HepG2 (cell line): ENCODE results near the gene PPCDC. TPM values are rescaled to one million over a fixed set of nuclear protein-coding genes. Genes with fewer than 3 reads are reported as not detected.

ENCODE experiments used
- HMG20B ChIP-seq: conservative IDR thresholded peaks from 2 replicates; pipeline ENCODE4 v1.6.1; 2016; ENCODE audit warnings: missing genetic modification reagents, missing compliant biosample characterization
- HNRNPK ChIP-seq: fragments of 200-400 bp; formaldehyde crosslinking; IDR thresholded peaks from 2 replicates; pipeline ENCODE4 v1.6.1; 2018; ENCODE audit warnings: low read length, low read depth, moderate library complexity, mild to moderate bottlenecking; ENCODE audit not compliant: poor library complexity, severe bottlenecking
- MAF1 ChIP-seq: sonication (generic); formaldehyde crosslinking; IDR thresholded peaks from 2 replicates; pipeline ENCODE4 v1.5.0; 2020; ENCODE audit warnings: missing genetic modification reagents, borderline replicate concordance
- MED1 ChIP-seq: sonication (generic); formaldehyde crosslinking; IDR thresholded peaks from 2 replicates; pipeline ENCODE4 v1.4.0; 2020; ENCODE audit warnings: missing genetic modification reagents
- MYNN ChIP-seq: sonication (generic); formaldehyde crosslinking; IDR thresholded peaks from 2 replicates; pipeline ENCODE4 v1.4.0; 2020; ENCODE audit warnings: mild to moderate bottlenecking, low read depth, missing genetic modification reagents
- NFATC3 ChIP-seq: sonication (generic); formaldehyde crosslinking; IDR thresholded peaks from 2 replicates; pipeline ENCODE4 v1.5.1; 2020; ENCODE audit warnings: mild to moderate bottlenecking, missing genetic modification reagents
- NFE2 ChIP-seq: sonication (generic); formaldehyde crosslinking; IDR thresholded peaks from 2 replicates; pipeline ENCODE4 v1.4.0; 2020; ENCODE audit warnings: missing genetic modification reagents
- NR2F2 ChIP-seq: IDR thresholded peaks from 2 replicates; pipeline ENCODE4 v1.6.1; 2012; ENCODE audit warnings: low read depth, inconsistent platforms, borderline replicate concordance
- PCBP2 ChIP-seq: fragments of 200-400 bp; formaldehyde crosslinking; optimal IDR thresholded peaks from 2 replicates; pipeline ENCODE3; 2018; ENCODE audit warnings: low read length, low read depth; ENCODE audit not compliant: poor library complexity, severe bottlenecking
- SP1 ChIP-seq, 2 experiments: fragments of 450-650 bp in 1 of 2; sonication (generic) in 1 of 2; formaldehyde crosslinking in 1 of 2; IDR thresholded peaks; 2 replicates each; pipeline versions ENCODE4 v1.4.0 to v1.6.1; 2016 to 2020; ENCODE audit warnings: missing genetic modification reagents in 1 of 2
- YEATS4 ChIP-seq: sonication (generic); formaldehyde crosslinking; IDR thresholded peaks from 2 replicates; pipeline ENCODE4 v1.4.0; 2020; ENCODE audit warnings: missing genetic modification reagents, borderline replicate concordance
- ZBTB3 ChIP-seq: sonication (generic); formaldehyde crosslinking; IDR thresholded peaks from 2 replicates; pipeline ENCODE4 v1.4.0; 2020; ENCODE audit warnings: low read depth, mild to moderate bottlenecking, moderate library complexity, missing genetic modification reagents, borderline replicate concordance
- ZNF180 ChIP-seq: sonication (generic); formaldehyde crosslinking; IDR thresholded peaks from 2 replicates; pipeline ENCODE4 v1.4.0; 2020; ENCODE audit warnings: low read depth, missing genetic modification reagents, borderline replicate concordance
- ZNF24 ChIP-seq: fragments of 450-650 bp; IDR thresholded peaks from 2 replicates; pipeline ENCODE4 v1.6.1; 2017; ENCODE audit warnings: antibody characterized with exemption, mild to moderate bottlenecking
- ZNF724P ChIP-seq: sonication (generic); formaldehyde crosslinking; IDR thresholded peaks from 2 replicates; pipeline ENCODE4 v1.8.0; 2022; ENCODE audit warnings: missing genetic modification reagents, borderline replicate concordance
- ZNF782 ChIP-seq: sonication (generic); formaldehyde crosslinking; IDR thresholded peaks from 2 replicates; pipeline ENCODE4 v1.4.0; 2020; ENCODE audit warnings: missing genetic modification reagents, mild to moderate bottlenecking, borderline replicate concordance
- ZNF841 ChIP-seq: sonication (generic); formaldehyde crosslinking; IDR thresholded peaks from 2 replicates; pipeline ENCODE4 v1.8.1; 2023; ENCODE audit warnings: missing genetic modification reagents, borderline replicate concordance
- polyA plus RNA-seq, 8 experiments: library from polyadenylated mRNA; depleted of rRNA in 3 of 8; stranded (reverse) in 7 of 8; unstranded in 1 of 8; fragments of >200 nt; fragmentation: Illumina TruSeq in 4 of 8; extraction: Trizol in 4 of 8; gene quantifications; 2 replicates each; pipeline versions ENCODE4 v1.2.1 to v1.2.3, GENCODE V29; 2011 to 2016; ENCODE audit warnings: low read depth in 4 of 8, missing spikeins in 1 of 8, mixed read lengths in 1 of 8; ENCODE audit not compliant: insufficient read depth in 1 of 8
- total RNA-seq, 5 experiments: library from RNA; depleted of rRNA; stranded (reverse); fragments of >200 nt; fragmentation: Illumina TruSeq; extraction: Trizol; gene quantifications; 2 replicates each; pipeline ENCODE4 v1.2.3, GENCODE V29; 2016; ENCODE audit warnings: low read depth in 1 of 5
- TF ChIP-seq, protein P1 (sequence below): IDR thresholded peaks from 2 replicates; pipeline ENCODE4 v1.6.1; 2018; ENCODE audit warnings: missing genetic modification reagents, mild to moderate bottlenecking, missing compliant biosample characterization
- TF ChIP-seq, protein P2 (sequence below): sonication (generic); formaldehyde crosslinking; IDR thresholded peaks from 2 replicates; pipeline ENCODE4 v1.5.0; 2020; ENCODE audit warnings: mild to moderate bottlenecking, missing genetic modification reagents
- TF ChIP-seq, protein P3 (sequence below): fragments of 450-650 bp; IDR thresholded peaks from 2 replicates; pipeline ENCODE4 v1.6.1; 2017
- TF ChIP-seq, protein P4 (sequence below): sonication (generic); formaldehyde crosslinking; IDR thresholded peaks from 2 replicates; pipeline ENCODE4 v1.4.0; 2020; ENCODE audit warnings: mild to moderate bottlenecking, missing genetic modification reagents
- TF ChIP-seq, protein P5 (sequence below): sonication (generic); formaldehyde crosslinking; IDR thresholded peaks from 2 replicates; pipeline ENCODE4 v1.4.0; 2020; ENCODE audit warnings: mild to moderate bottlenecking, missing genetic modification reagents
- TF ChIP-seq, protein P6 (sequence below): fragments of 450-650 bp; IDR thresholded peaks from 2 replicates; pipeline ENCODE4 v1.6.1; 2016

The PPCDC gene
- total and polyA plus RNA-seq, 2 of the 13 experiments (the other 11 are each of a cell fraction or from before 2014, with no cell fraction given): 12.3 to 12.8 TPM

DNA sequence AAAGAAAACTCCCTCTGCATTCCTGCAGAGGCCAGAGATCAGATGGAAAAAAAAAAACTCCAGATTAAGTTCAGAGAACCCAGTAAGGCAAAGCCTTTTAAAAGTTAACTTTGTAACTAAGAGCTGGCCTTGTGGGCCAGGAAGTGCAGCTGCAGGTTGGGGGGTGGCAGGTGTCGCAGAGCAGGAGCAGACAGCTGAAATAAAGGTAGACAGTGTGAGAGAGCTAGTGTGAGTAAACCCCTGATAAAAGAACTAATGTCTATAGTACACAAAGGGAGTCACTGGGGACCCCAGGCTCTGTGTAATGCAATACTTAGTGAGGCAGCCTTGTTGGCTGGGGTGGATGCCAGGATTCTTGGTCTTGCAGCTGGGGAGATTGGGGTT, 42.1 kb downstream of the PPCDC start (continued):
- TF ChIP-seq, protein P1, sequence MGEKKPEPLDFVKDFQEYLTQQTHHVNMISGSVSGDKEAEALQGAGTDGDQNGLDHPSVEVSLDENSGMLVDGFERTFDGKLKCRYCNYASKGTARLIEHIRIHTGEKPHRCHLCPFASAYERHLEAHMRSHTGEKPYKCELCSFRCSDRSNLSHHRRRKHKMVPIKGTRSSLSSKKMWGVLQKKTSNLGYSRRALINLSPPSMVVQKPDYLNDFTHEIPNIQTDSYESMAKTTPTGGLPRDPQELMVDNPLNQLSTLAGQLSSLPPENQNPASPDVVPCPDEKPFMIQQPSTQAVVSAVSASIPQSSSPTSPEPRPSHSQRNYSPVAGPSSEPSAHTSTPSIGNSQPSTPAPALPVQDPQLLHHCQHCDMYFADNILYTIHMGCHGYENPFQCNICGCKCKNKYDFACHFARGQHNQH (CRISPR knock-in tag): 0 out of 2 replicates have a peak, but pooled peaks have one; percentile 48
- no peak for TF ChIP-seq ZNF180
- TF ChIP-seq, protein P2, sequence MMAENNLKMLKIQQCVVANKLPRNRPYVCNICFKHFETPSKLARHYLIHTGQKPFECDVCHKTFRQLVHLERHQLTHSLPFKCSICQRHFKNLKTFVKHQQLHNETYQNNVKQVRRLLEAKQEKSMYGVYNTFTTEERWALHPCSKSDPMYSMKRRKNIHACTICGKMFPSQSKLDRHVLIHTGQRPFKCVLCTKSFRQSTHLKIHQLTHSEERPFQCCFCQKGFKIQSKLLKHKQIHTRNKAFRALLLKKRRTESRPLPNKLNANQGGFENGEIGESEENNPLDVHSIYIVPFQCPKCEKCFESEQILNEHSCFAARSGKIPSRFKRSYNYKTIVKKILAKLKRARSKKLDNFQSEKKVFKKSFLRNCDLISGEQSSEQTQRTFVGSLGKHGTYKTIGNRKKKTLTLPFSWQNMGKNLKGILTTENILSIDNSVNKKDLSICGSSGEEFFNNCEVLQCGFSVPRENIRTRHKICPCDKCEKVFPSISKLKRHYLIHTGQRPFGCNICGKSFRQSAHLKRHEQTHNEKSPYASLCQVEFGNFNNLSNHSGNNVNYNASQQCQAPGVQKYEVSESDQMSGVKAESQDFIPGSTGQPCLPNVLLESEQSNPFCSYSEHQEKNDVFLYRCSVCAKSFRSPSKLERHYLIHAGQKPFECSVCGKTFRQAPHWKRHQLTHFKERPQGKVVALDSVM (CRISPR knock-in tag): no peak
- TF ChIP-seq ZNF724P (CRISPR knock-in tag): no peak
- no peak for TF ChIP-seq HNRNPK
- TF ChIP-seq, protein P3, sequence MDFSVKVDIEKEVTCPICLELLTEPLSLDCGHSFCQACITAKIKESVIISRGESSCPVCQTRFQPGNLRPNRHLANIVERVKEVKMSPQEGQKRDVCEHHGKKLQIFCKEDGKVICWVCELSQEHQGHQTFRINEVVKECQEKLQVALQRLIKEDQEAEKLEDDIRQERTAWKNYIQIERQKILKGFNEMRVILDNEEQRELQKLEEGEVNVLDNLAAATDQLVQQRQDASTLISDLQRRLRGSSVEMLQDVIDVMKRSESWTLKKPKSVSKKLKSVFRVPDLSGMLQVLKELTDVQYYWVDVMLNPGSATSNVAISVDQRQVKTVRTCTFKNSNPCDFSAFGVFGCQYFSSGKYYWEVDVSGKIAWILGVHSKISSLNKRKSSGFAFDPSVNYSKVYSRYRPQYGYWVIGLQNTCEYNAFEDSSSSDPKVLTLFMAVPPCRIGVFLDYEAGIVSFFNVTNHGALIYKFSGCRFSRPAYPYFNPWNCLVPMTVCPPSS: no peak
- TF ChIP-seq ZNF841: no peak
- TF ChIP-seq, protein P4, sequence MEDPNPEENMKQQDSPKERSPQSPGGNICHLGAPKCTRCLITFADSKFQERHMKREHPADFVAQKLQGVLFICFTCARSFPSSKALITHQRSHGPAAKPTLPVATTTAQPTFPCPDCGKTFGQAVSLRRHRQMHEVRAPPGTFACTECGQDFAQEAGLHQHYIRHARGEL (CRISPR knock-in tag): no peak
- TF ChIP-seq ZBTB3 (CRISPR knock-in tag): no peak
- TF ChIP-seq ZNF782 (CRISPR knock-in tag): no peak
- no peak for TF ChIP-seq NFATC3 (CRISPR knock-in tag)
- TF ChIP-seq ZNF24: no peak
- TF ChIP-seq NR2F2: no peak
- no peak for TF ChIP-seq YEATS4 (CRISPR knock-in tag)
- no peak for TF ChIP-seq NFE2 (CRISPR knock-in tag)
- TF ChIP-seq, protein P5, sequence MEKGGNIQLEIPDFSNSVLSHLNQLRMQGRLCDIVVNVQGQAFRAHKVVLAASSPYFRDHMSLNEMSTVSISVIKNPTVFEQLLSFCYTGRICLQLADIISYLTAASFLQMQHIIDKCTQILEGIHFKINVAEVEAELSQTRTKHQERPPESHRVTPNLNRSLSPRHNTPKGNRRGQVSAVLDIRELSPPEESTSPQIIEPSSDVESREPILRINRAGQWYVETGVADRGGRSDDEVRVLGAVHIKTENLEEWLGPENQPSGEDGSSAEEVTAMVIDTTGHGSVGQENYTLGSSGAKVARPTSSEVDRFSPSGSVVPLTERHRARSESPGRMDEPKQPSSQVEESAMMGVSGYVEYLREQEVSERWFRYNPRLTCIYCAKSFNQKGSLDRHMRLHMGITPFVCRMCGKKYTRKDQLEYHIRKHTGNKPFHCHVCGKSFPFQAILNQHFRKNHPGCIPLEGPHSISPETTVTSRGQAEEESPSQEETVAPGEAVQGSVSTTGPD (CRISPR knock-in tag): no peak
- TF ChIP-seq, protein P6, sequence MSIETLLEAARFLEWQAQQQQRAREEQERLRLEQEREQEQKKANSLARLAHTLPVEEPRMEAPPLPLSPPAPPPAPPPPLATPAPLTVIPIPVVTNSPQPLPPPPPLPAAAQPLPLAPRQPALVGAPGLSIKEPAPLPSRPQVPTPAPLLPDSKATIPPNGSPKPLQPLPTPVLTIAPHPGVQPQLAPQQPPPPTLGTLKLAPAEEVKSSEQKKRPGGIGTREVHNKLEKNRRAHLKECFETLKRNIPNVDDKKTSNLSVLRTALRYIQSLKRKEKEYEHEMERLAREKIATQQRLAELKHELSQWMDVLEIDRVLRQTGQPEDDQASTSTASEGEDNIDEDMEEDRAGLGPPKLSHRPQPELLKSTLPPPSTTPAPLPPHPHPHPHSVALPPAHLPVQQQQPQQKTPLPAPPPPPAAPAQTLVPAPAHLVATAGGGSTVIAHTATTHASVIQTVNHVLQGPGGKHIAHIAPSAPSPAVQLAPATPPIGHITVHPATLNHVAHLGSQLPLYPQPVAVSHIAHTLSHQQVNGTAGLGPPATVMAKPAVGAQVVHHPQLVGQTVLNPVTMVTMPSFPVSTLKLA: no peak
- TF ChIP-seq MYNN (CRISPR knock-in tag): no peak
- TF ChIP-seq MAF1 (CRISPR knock-in tag): no peak
- 0 out of 2 replicates have a peak, but pooled peaks have one; percentile 20 for TF ChIP-seq HMG20B (CRISPR knock-in tag)
- TF ChIP-seq PCBP2: no peak
- TF ChIP-seq SP1 (IDR thresholded peaks at IDR 0.05): no peak
- TF ChIP-seq SP1 (CRISPR knock-in tag; IDR thresholded peaks at IDR 0.05): no peak
- peak; percentile 84 for TF ChIP-seq MED1
